ENCODE measurements around the gene OXT. TPM values are rescaled to one million over a fixed set of nuclear protein-coding genes. Genes with fewer than 3 reads are reported as not detected.

OXT gene
- total RNA-seq, 1 donor from 2014 or later = not detected

GRCh38 chr20:3045042-3045815, 26.2 kb upstream of the OXT start:
- no peak for TF ChIP-seq CTCF (IDR thresholded peaks at IDR 0.05; ENCODE audit: partially characterized antibody, unreplicated experiment)
- H3K27ac Mint-ChIP-seq (ENCODE audit: unreplicated experiment) = peak overlapping the region; percentile 85
- peaks cover 7% of the 10 kb centered on the region for H3K27me3 Mint-ChIP-seq (ENCODE audit: unreplicated experiment)
- peaks cover 10% of the 10 kb centered on the region for H3K9me3 Mint-ChIP-seq (ENCODE audit: unreplicated experiment)
- H3K4me1 Mint-ChIP-seq (ENCODE audit: low read depth, unreplicated experiment) = peaks cover 19% of the 10 kb centered on the region
- H3K4me3 Mint-ChIP-seq (ENCODE audit: unreplicated experiment) = peak overlapping the region; percentile 91
- H3K36me3 Mint-ChIP-seq (ENCODE audit: unreplicated experiment) = no peaks in the 10 kb centered on the region
- DNase-seq = peak; percentile 84

GRCh38 chr20:3045816-3046676, 25.4 kb upstream of the OXT start, which contains the start of gene MRPS26:
TSS of gene MRPS26 (plus strand) at chr20:3046052. CDS start at chr20:3046069, 17 bp downstream.
- peak within 1 kb of the TSS; percentile 91 for H3K4me3 Mint-ChIP-seq (ENCODE audit: unreplicated experiment)
- H3K9me3 Mint-ChIP-seq (ENCODE audit: unreplicated experiment) = peaks cover 10% of the 10 kb centered on the region
- peaks cover 7% of the 10 kb centered on the region for H3K27me3 Mint-ChIP-seq (ENCODE audit: unreplicated experiment)
- H3K4me1 Mint-ChIP-seq (ENCODE audit: low read depth, unreplicated experiment) = peaks cover 19% of the 10 kb centered on the region
- peak within 1 kb of the TSS; percentile 85 for H3K27ac Mint-ChIP-seq (ENCODE audit: unreplicated experiment)
- DNase-seq = peak; percentile 94
- TF ChIP-seq CTCF (IDR thresholded peaks at IDR 0.05; ENCODE audit: partially characterized antibody, unreplicated experiment) = no peak
- H3K36me3 Mint-ChIP-seq (ENCODE audit: unreplicated experiment) = no peaks in the 10 kb centered on the region

GRCh38 chr20:3046677-3047462, 24.6 kb upstream of the OXT start:
- H3K4me3 Mint-ChIP-seq (ENCODE audit: unreplicated experiment) = peak overlapping the region; percentile 88
- H3K27ac Mint-ChIP-seq (ENCODE audit: unreplicated experiment) = no peak overlapping the region
- H3K9me3 Mint-ChIP-seq (ENCODE audit: unreplicated experiment) = peaks cover 10% of the 10 kb centered on the region
- H3K4me1 Mint-ChIP-seq (ENCODE audit: low read depth, unreplicated experiment) = peaks cover 15% of the 10 kb centered on the region
- no peak for DNase-seq
- H3K27me3 Mint-ChIP-seq (ENCODE audit: unreplicated experiment) = peaks cover 6% of the 10 kb centered on the region
- no peaks in the 10 kb centered on the region for H3K36me3 Mint-ChIP-seq (ENCODE audit: unreplicated experiment)
- no peak for TF ChIP-seq CTCF (IDR thresholded peaks at IDR 0.05; ENCODE audit: partially characterized antibody, unreplicated experiment)

GRCh38 chr20:3047486-3048419, 23.7 kb upstream of the OXT start:
- TF ChIP-seq CTCF (IDR thresholded peaks at IDR 0.05; ENCODE audit: partially characterized antibody, unreplicated experiment) = no peak
- H3K9me3 Mint-ChIP-seq (ENCODE audit: unreplicated experiment) = peaks cover 5% of the 10 kb centered on the region
- no peak overlapping the region for H3K27ac Mint-ChIP-seq (ENCODE audit: unreplicated experiment)
- no peaks in the 10 kb centered on the region for H3K36me3 Mint-ChIP-seq (ENCODE audit: unreplicated experiment)
- peaks cover 4% of the 10 kb centered on the region for H3K27me3 Mint-ChIP-seq (ENCODE audit: unreplicated experiment)
- no peak for DNase-seq
- H3K4me1 Mint-ChIP-seq (ENCODE audit: low read depth, unreplicated experiment) = peaks cover 8% of the 10 kb centered on the region
- peak overlapping the region; percentile 88 for H3K4me3 Mint-ChIP-seq (ENCODE audit: unreplicated experiment)

All from glutamatergic neuron (in vitro differentiated cells).